VCaP (cell line): ENCODE results near the gene LRRC8A.
A peak's percentile ranks its signal among the peaks of the same experiment; 100 is the strongest.

Experiments
- H3K27ac ChIP-seq: fragments of 450-650 bp; 2 replicates; pipeline ENCODE4 v1.5.1; 2017
- TF ChIP-seq, protein P1 (sequence below): fragments of 450-650 bp; conservative IDR thresholded peaks from 2 replicates; pipeline ENCODE4 v1.5.1; 2017; ENCODE audit warnings: mild to moderate bottlenecking, moderate library complexity

LRRC8A gene

GRCh38 chr9:128913995-128914772 lies 32.3 kb downstream of the LRRC8A start:
- peak overlapping the region; percentile 96 for H3K27ac ChIP-seq
- TF ChIP-seq, protein P1, sequence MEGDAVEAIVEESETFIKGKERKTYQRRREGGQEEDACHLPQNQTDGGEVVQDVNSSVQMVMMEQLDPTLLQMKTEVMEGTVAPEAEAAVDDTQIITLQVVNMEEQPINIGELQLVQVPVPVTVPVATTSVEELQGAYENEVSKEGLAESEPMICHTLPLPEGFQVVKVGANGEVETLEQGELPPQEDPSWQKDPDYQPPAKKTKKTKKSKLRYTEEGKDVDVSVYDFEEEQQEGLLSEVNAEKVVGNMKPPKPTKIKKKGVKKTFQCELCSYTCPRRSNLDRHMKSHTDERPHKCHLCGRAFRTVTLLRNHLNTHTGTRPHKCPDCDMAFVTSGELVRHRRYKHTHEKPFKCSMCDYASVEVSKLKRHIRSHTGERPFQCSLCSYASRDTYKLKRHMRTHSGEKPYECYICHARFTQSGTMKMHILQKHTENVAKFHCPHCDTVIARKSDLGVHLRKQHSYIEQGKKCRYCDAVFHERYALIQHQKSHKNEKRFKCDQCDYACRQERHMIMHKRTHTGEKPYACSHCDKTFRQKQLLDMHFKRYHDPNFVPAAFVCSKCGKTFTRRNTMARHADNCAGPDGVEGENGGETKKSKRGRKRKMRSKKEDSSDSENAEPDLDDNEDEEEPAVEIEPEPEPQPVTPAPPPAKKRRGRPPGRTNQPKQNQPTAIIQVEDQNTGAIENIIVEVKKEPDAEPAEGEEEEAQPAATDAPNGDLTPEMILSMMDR, result no peak

DNA sequence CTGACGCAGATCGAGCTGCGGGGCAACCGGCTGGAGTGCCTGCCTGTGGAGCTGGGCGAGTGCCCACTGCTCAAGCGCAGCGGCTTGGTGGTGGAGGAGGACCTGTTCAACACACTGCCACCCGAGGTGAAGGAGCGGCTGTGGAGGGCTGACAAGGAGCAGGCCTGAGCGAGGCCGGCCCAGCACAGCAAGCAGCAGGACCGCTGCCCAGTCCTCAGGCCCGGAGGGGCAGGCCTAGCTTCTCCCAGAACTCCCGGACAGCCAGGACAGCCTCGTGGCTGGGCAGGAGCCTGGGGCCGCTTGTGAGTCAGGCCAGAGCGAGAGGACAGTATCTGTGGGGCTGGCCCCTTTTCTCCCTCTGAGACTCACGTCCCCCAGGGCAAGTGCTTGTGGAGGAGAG lies 34.3 kb downstream of the LRRC8A start:
- TF ChIP-seq, protein P1, result no peak

GRCh38 chr9:128916745-128917144 lies 34.8 kb downstream of the LRRC8A start:
- TF ChIP-seq, protein P1, result no peak
- peak overlapping the region; percentile 96 for H3K27ac ChIP-seq

More for the DNA sequence above, 34.3 kb downstream of the LRRC8A start:
- H3K27ac ChIP-seq, result peak overlapping the region; percentile 96

DNA sequence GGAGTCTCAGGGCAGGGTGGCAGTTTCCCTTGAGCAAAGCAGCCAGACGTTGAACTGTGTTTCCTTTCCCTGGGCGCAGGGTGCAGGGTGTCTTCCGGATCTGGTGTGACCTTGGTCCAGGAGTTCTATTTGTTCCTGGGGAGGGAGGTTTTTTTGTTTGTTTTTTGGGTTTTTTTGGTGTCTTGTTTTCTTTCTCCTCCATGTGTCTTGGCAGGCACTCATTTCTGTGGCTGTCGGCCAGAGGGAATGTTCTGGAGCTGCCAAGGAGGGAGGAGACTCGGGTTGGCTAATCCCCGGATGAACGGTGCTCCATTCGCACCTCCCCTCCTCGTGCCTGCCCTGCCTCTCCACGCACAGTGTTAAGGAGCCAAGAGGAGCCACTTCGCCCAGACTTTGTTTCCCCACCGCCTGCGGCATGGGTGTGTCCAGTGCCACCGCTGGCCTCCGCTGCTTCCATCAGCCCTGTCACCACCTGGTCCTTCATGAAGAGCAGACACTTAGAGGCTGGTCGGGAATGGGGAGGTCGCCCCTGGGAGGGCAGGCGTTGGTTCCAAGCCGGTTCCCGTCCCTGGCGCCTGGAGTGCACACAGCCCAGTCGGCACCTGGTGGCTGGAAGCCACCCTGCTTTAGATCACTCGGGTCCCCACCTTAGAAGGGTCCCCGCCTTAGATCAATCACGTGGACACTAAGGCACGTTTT lies 35.4 kb downstream of the LRRC8A start:
- H3K27ac ChIP-seq, result peak overlapping the region; percentile 96
- TF ChIP-seq, protein P1, result no peak

- TF ChIP-seq, protein P1, result no peak
- no peak overlapping the region; the same call in 1 of the 2 replicates for H3K27ac ChIP-seq
These were observed 37.0 kb downstream of the LRRC8A start for GRCh38 chr9:128918921-128919320.

DNA sequence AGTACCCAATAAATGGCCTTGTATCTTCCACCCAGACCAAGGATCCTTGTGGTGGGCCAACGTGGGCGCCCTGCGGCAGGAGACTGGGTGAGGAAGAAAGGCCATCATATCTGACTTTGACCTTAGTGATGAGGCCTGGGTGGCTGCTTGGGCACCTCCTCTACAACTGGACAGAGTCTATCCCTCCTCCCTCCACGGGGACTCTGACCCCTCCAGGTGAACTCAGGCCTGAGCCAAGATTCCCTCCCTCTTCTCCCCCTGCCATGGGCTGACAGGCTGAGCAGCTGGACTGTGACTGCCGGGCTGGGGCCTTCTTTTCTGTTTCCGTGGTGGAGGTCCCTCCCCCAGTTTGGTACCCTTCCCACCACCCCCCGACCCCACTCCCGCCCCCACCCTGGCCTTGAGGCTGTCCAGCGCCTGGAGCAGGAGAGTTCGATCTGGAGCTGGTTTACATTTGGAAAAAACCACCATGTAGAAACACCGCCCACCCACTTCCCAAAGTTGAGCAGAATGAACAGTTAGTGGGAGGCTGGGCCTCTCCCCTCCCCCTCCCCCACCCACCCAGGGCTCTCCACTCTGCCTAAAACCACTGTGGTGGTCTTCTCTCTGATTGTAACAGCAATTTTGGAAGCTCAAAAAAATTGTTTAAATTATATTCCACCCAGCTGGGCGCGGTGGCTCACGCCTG lies 37.6 kb downstream of the LRRC8A start:
- TF ChIP-seq, protein P1, result no peak
- H3K27ac ChIP-seq, result peak overlapping the region; percentile 37
